ENCODE measurements around the gene ODAD3. TPM values are rescaled to one million over a fixed set of nuclear protein-coding genes. Genes with fewer than 3 reads are reported as not detected.

Gene ODAD3
- total RNA-seq, 4 donors from 2014 or later = 0.44 to 1.1 (median 0.94) TPM; not detected in 1

GRCh38 chr19:11397089-11397610 lies 37.8 kb downstream of the ODAD3 start:
- TF ChIP-seq, protein P1, sequence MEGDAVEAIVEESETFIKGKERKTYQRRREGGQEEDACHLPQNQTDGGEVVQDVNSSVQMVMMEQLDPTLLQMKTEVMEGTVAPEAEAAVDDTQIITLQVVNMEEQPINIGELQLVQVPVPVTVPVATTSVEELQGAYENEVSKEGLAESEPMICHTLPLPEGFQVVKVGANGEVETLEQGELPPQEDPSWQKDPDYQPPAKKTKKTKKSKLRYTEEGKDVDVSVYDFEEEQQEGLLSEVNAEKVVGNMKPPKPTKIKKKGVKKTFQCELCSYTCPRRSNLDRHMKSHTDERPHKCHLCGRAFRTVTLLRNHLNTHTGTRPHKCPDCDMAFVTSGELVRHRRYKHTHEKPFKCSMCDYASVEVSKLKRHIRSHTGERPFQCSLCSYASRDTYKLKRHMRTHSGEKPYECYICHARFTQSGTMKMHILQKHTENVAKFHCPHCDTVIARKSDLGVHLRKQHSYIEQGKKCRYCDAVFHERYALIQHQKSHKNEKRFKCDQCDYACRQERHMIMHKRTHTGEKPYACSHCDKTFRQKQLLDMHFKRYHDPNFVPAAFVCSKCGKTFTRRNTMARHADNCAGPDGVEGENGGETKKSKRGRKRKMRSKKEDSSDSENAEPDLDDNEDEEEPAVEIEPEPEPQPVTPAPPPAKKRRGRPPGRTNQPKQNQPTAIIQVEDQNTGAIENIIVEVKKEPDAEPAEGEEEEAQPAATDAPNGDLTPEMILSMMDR (IDR thresholded peaks at IDR 0.05) = no peak
- no peak for TF ChIP-seq POLR2A (IDR thresholded peaks at IDR 0.05)
- 90 to 91% methylated on average over 18 to 22 of the region's 22 CpGs for WGBS, 2 donors
- no peak for DNase-seq (ENCODE audit: low spot score in 2 of 2)
- intact Hi-C loops (cut with DNase I; ENCODE audit: low total_unique reads) = no loop called here
- H3K4me3 ChIP-seq (ENCODE audit: low read depth, poor library complexity, severe bottlenecking) = no peak overlapping the region

- intact Hi-C loops (cut with DNase I; ENCODE audit: low total_unique reads) = no loop called here
- TF ChIP-seq, protein P1 (IDR thresholded peaks at IDR 0.05) = no peak
- TF ChIP-seq POLR2A (IDR thresholded peaks at IDR 0.05) = no peak
- no peak for DNase-seq (ENCODE audit: low spot score in 2 of 2)
- no peak overlapping the region for H3K4me3 ChIP-seq (ENCODE audit: low read depth, poor library complexity, severe bottlenecking)
- 77 to 83% methylated on average over 4 of the region's 4 CpGs for WGBS, 2 donors
Measured at GRCh38 chr19:11390933-11391680, 43.8 kb downstream of the ODAD3 start.

- no peak for TF ChIP-seq POLR2A (IDR thresholded peaks at IDR 0.05)
- TF ChIP-seq, protein P1 (IDR thresholded peaks at IDR 0.05) = no peak
- H3K4me3 ChIP-seq (ENCODE audit: low read depth, poor library complexity, severe bottlenecking) = no peak overlapping the region
- no peak for DNase-seq (ENCODE audit: low spot score in 2 of 2)
- intact Hi-C loops (cut with DNase I; ENCODE audit: low total_unique reads) = no loop called here
- 92% methylated on average over 2 of the region's 2 CpGs for WGBS, 2 donors
Measured at GRCh38 chr19:11390359-11390758, 44.6 kb downstream of the ODAD3 start.

- DNase-seq (ENCODE audit: low spot score in 2 of 2) = no peak
- TF ChIP-seq POLR2A (IDR thresholded peaks at IDR 0.05) = no peak
- TF ChIP-seq, protein P1 (IDR thresholded peaks at IDR 0.05) = no peak
- H3K4me3 ChIP-seq (ENCODE audit: low read depth, poor library complexity, severe bottlenecking) = no peak overlapping the region
- 72 to 79% methylated on average over 19 of the region's 19 CpGs for WGBS, 2 donors
- intact Hi-C loops (cut with DNase I; ENCODE audit: low total_unique reads) = no loop called here
Measured at GRCh38 chr19:11387162-11388034, 47.5 kb downstream of the ODAD3 start.

GRCh38 chr19:11384778-11385129 lies 50.2 kb downstream of the ODAD3 start:
- WGBS, 2 donors = 86 to 87% methylated on average over 5 of the region's 5 CpGs
- DNase-seq (ENCODE audit: low spot score in 2 of 2) = no peak
- intact Hi-C loops (cut with DNase I; ENCODE audit: low total_unique reads) = no loop called here
- TF ChIP-seq POLR2A (IDR thresholded peaks at IDR 0.05) = no peak
- TF ChIP-seq, protein P1 (IDR thresholded peaks at IDR 0.05) = no peak
- no peak overlapping the region for H3K4me3 ChIP-seq (ENCODE audit: low read depth, poor library complexity, severe bottlenecking)

Measured in lower leg skin (tissue), 4 donors.